ENCODE results near the gene DOK6. TPM values are rescaled to one million over a fixed set of nuclear protein-coding genes. Genes with fewer than 3 reads are reported as not detected.

The DOK6 gene
- total RNA-seq, 2 experiments from 2014 or later, result not detected

GRCh38 chr18:69840445-69840844 lies 439.8 kb downstream of the DOK6 start:
- Histone ChIP-seq H2AFZ (ENCODE audit: low read length) (no peak overlapping the region), H3K4me3 (ENCODE audit: low read depth, low read length, poor library complexity, severe bottlenecking) (no peak overlapping the region), H3K27ac (ENCODE audit: low read depth, low read length, poor library complexity, severe bottlenecking) (no peak overlapping the region), H3K79me2 (ENCODE audit: insufficient read depth, low read depth, low read length) (no peaks in the 10 kb centered on the region), H3K9me3 (ENCODE audit: low read length) (no peaks in the 10 kb centered on the region), H3K36me3 (ENCODE audit: insufficient read depth, low read length) (no peaks in the 10 kb centered on the region), H3K9me2 (ENCODE audit: insufficient read depth, low read length) (no peaks in the 10 kb centered on the region), H3K4me1 (ENCODE audit: insufficient read depth, low read length, poor library complexity, severe bottlenecking) (no peaks in the 10 kb centered on the region), H4K20me1 (ENCODE audit: insufficient read depth, low read length) (no peaks in the 10 kb centered on the region), H3K4me2 (ENCODE audit: low read length) (no peak overlapping the region)
- DNase-seq (ENCODE audit: low spot score), result no peak
- ChIA-PET POLR2A (interaction anchor here (0.5 kb wide), 1 partner anchor 355 kb away, joined by 3 read pairs; no protein-coding TSS in a partner anchor), CTCF (ENCODE audit: unreplicated experiment) (no interaction called here)
- BruUV-seq (replicated peaks), result no TSS peak
- TF ChIP-seq CTCF (conservative IDR thresholded peaks at IDR 0.05; ENCODE audit: low read length) (no peak), EZH2phosphoT487 (IDR thresholded peaks at IDR 0.05; ENCODE audit: borderline replicate concordance, low read depth, low read length) (no peak)
- intact Hi-C loops (cut with micrococcal nuclease; ENCODE audit: unreplicated experiment), result no loop called here

- Histone ChIP-seq H3K36me3 (ENCODE audit: insufficient read depth, low read length) (no peaks in the 10 kb centered on the region), H3K9me3 (ENCODE audit: low read length) (no peaks in the 10 kb centered on the region), H3K4me1 (ENCODE audit: insufficient read depth, low read length, poor library complexity, severe bottlenecking) (no peaks in the 10 kb centered on the region), H3K4me3 (ENCODE audit: low read depth, low read length, poor library complexity, severe bottlenecking) (no peak overlapping the region), H3K79me2 (ENCODE audit: insufficient read depth, low read depth, low read length) (no peaks in the 10 kb centered on the region), H2AFZ (ENCODE audit: low read length) (no peak overlapping the region), H3K4me2 (ENCODE audit: low read length) (no peak overlapping the region), H3K27ac (ENCODE audit: low read depth, low read length, poor library complexity, severe bottlenecking) (no peak overlapping the region), H3K9me2 (ENCODE audit: insufficient read depth, low read length) (no peaks in the 10 kb centered on the region), H4K20me1 (ENCODE audit: insufficient read depth, low read length) (no peaks in the 10 kb centered on the region)
- ChIA-PET CTCF (ENCODE audit: unreplicated experiment) (no interaction called here), POLR2A (no interaction called here)
- intact Hi-C loops (cut with micrococcal nuclease; ENCODE audit: unreplicated experiment), result no loop called here
- no peak for DNase-seq (ENCODE audit: low spot score)
- no TSS peak for BruUV-seq (replicated peaks)
- no peak for TF ChIP-seq CTCF (conservative IDR thresholded peaks at IDR 0.05; ENCODE audit: low read length)
- TF ChIP-seq EZH2phosphoT487 (IDR thresholded peaks at IDR 0.05; ENCODE audit: borderline replicate concordance, low read depth, low read length), result no peak
Observed at GRCh38 chr18:69841117-69841516, 440.4 kb downstream of the DOK6 start.

- Histone ChIP-seq H3K4me3 (ENCODE audit: low read depth, low read length, poor library complexity, severe bottlenecking) (no peak overlapping the region), H3K9me2 (ENCODE audit: insufficient read depth, low read length) (no peaks in the 10 kb centered on the region), H2AFZ (ENCODE audit: low read length) (no peak overlapping the region), H3K4me1 (ENCODE audit: insufficient read depth, low read length, poor library complexity, severe bottlenecking) (no peaks in the 10 kb centered on the region), H3K27ac (ENCODE audit: low read depth, low read length, poor library complexity, severe bottlenecking) (no peak overlapping the region), H3K9me3 (ENCODE audit: low read length) (no peaks in the 10 kb centered on the region), H3K36me3 (ENCODE audit: insufficient read depth, low read length) (no peaks in the 10 kb centered on the region), H3K79me2 (ENCODE audit: insufficient read depth, low read depth, low read length) (no peaks in the 10 kb centered on the region), H4K20me1 (ENCODE audit: insufficient read depth, low read length) (no peaks in the 10 kb centered on the region), H3K4me2 (ENCODE audit: low read length) (no peak overlapping the region)
- intact Hi-C loops (cut with micrococcal nuclease; ENCODE audit: unreplicated experiment), result no loop called here
- TF ChIP-seq CTCF (conservative IDR thresholded peaks at IDR 0.05; ENCODE audit: low read length) (no peak), EZH2phosphoT487 (IDR thresholded peaks at IDR 0.05; ENCODE audit: borderline replicate concordance, low read depth, low read length) (no peak)
- CTCF ChIA-PET (ENCODE audit: unreplicated experiment), result no interaction called here
- no TSS peak for BruUV-seq (replicated peaks)
- DNase-seq (ENCODE audit: low spot score), result no peak
- POLR2A ChIA-PET, result interaction anchor here (0.5 kb wide), 1 partner anchor 28 kb away, joined by 3 read pairs; no protein-coding TSS in a partner anchor
Observed at GRCh38 chr18:69843015-69843414, 442.3 kb downstream of the DOK6 start.
